ENCODE data around the gene ARID5A. TPM values are rescaled to one million over a fixed set of nuclear protein-coding genes. Genes with fewer than 3 reads are reported as not detected.

Gene ARID5A
- total RNA-seq, 1 donor from 2014 or later: 38.8 TPM

GRCh38 chr2:96574364-96574763 lies 37.8 kb downstream of the ARID5A start:
- no peak overlapping the region for H3K4me3 ChIP-seq (ENCODE audit: low read depth, low read length)
- H3K36me3 ChIP-seq (ENCODE audit: control insufficient read depth, insufficient read depth, low read length): no peaks in the 10 kb centered on the region
- TF ChIP-seq, protein P1, sequence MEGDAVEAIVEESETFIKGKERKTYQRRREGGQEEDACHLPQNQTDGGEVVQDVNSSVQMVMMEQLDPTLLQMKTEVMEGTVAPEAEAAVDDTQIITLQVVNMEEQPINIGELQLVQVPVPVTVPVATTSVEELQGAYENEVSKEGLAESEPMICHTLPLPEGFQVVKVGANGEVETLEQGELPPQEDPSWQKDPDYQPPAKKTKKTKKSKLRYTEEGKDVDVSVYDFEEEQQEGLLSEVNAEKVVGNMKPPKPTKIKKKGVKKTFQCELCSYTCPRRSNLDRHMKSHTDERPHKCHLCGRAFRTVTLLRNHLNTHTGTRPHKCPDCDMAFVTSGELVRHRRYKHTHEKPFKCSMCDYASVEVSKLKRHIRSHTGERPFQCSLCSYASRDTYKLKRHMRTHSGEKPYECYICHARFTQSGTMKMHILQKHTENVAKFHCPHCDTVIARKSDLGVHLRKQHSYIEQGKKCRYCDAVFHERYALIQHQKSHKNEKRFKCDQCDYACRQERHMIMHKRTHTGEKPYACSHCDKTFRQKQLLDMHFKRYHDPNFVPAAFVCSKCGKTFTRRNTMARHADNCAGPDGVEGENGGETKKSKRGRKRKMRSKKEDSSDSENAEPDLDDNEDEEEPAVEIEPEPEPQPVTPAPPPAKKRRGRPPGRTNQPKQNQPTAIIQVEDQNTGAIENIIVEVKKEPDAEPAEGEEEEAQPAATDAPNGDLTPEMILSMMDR (IDR thresholded peaks at IDR 0.05; ENCODE audit: insufficient read depth, low read length, poor library complexity, severe bottlenecking): no peak
- H3K27me3 ChIP-seq (ENCODE audit: control insufficient read depth, insufficient read depth, low read length): no peaks in the 10 kb centered on the region
- DNase-seq (ENCODE audit: low read depth): no peak

DNA sequence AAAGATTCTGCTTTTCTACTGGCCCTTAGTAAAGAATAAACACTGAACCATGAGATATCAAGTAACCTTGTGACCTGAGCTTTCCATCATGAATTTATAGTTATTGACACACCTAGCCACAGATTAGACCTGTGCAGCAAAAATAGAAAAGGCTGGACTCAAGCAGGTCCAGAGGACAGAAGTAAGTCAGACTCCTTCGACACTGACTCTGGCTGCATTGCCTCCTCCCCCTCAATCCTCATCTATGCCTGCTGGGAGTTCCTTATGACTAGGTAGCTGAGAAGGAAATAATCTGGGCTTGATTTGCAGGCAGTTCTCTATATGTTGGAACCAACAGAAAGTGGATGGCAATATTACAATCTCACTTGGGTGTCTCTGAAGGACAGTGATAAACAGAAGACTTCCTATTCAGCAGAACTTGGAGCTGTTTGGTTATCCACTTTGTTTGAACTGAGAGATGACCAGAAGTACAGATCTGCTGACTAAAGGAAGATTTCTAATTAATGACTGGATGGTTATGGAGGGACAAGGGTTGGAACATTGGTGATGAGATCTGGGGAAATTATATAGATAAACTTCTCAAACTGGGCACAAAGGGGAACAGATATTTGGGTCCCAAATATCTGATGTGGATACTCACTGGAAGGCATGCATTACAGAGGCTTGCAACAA lies 39.4 kb downstream of the ARID5A start:
- TF ChIP-seq, protein P1 (IDR thresholded peaks at IDR 0.05; ENCODE audit: insufficient read depth, low read length, poor library complexity, severe bottlenecking): no peak
- DNase-seq (ENCODE audit: low read depth): no peak
- Histone ChIP-seq H3K27me3 (ENCODE audit: control insufficient read depth, insufficient read depth, low read length) (no peaks in the 10 kb centered on the region), H3K36me3 (ENCODE audit: control insufficient read depth, insufficient read depth, low read length) (no peaks in the 10 kb centered on the region), H3K4me3 (ENCODE audit: low read depth, low read length) (no peak overlapping the region)

DNA sequence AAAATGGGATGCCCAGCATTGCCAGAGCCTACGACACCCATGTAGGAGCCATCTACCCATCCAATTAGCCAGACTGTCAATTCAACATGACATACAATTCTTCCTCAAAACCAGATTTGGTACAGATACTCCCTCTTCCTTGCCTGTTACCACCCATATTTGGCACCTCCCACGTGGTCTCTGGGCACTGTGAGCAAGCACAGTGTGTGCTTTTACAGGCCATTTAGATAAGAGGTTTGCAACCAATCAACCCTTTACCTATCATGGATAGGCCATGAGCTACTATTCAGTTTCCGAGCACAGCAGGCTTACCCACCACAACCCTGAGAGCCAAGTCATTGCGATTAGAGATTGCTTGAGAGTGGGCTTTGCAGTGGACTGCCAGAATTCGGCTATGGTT lies 40.9 kb downstream of the ARID5A start:
- H3K27me3 ChIP-seq (ENCODE audit: control insufficient read depth, insufficient read depth, low read length): no peaks in the 10 kb centered on the region
- DNase-seq (ENCODE audit: low read depth): no peak
- TF ChIP-seq, protein P1 (IDR thresholded peaks at IDR 0.05; ENCODE audit: insufficient read depth, low read length, poor library complexity, severe bottlenecking): no peak
- H3K4me3 ChIP-seq (ENCODE audit: low read depth, low read length): no peak overlapping the region
- no peaks in the 10 kb centered on the region for H3K36me3 ChIP-seq (ENCODE audit: control insufficient read depth, insufficient read depth, low read length)

GRCh38 chr2:96578731-96579130 lies 42.2 kb downstream of the ARID5A start:
- H3K27me3 ChIP-seq (ENCODE audit: control insufficient read depth, insufficient read depth, low read length): no peaks in the 10 kb centered on the region
- DNase-seq (ENCODE audit: low read depth): no peak
- no peak overlapping the region for H3K4me3 ChIP-seq (ENCODE audit: low read depth, low read length)
- TF ChIP-seq, protein P1 (IDR thresholded peaks at IDR 0.05; ENCODE audit: insufficient read depth, low read length, poor library complexity, severe bottlenecking): no peak
- H3K36me3 ChIP-seq (ENCODE audit: control insufficient read depth, insufficient read depth, low read length): no peaks in the 10 kb centered on the region

GRCh38 chr2:96579422-96579821 lies 42.9 kb downstream of the ARID5A start:
- no peak for DNase-seq (ENCODE audit: low read depth)
- Histone ChIP-seq H3K36me3 (ENCODE audit: control insufficient read depth, insufficient read depth, low read length) (no peaks in the 10 kb centered on the region), H3K27me3 (ENCODE audit: control insufficient read depth, insufficient read depth, low read length) (no peaks in the 10 kb centered on the region), H3K4me3 (ENCODE audit: low read depth, low read length) (no peak overlapping the region)
- TF ChIP-seq, protein P1 (IDR thresholded peaks at IDR 0.05; ENCODE audit: insufficient read depth, low read length, poor library complexity, severe bottlenecking): no peak

DNA sequence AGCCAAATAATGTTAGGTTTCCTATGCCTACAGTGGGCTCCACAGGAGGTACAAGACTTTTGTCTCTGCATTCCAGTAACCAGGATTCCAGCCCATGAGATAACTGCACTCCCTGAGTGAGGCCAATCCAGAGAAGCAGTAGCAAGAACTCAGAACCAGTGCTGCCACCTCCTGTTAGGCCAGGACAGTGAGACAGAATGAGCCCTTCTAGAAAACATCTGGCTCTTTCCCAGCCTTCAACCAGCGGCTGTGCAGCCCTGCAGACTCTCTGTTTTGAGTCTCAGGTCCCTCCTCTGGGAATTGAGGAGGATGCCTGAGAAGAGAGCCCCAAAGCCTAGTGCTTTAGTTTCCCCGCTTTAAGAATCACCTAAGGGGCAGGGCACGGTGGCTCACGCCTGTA lies 44.2 kb downstream of the ARID5A start:
- DNase-seq (ENCODE audit: low read depth): no peak
- no peaks in the 10 kb centered on the region for H3K27me3 ChIP-seq (ENCODE audit: control insufficient read depth, insufficient read depth, low read length)
- no peak overlapping the region for H3K4me3 ChIP-seq (ENCODE audit: low read depth, low read length)
- TF ChIP-seq, protein P1 (IDR thresholded peaks at IDR 0.05; ENCODE audit: insufficient read depth, low read length, poor library complexity, severe bottlenecking): no peak
- H3K36me3 ChIP-seq (ENCODE audit: control insufficient read depth, insufficient read depth, low read length): no peaks in the 10 kb centered on the region

Measured in kidney epithelial cell (primary cell).